GM18517 (cell line): ENCODE results near the gene GNAI3.
A peak's percentile ranks its signal among the peaks of the same experiment; 100 is the strongest.

Source experiments
- ATAC-seq: cut with Tn5 transposase; IDR thresholded peaks from one replicate; pipeline ENCODE4 v1.9.1; 2021; ENCODE audit warnings: mild to moderate bottlenecking, moderate library complexity; ENCODE audit not compliant: unreplicated experiment

GNAI3 gene

GRCh38 chr1:109634771-109635750 is 86.6 kb downstream of the GNAI3 start:
- ATAC-seq = no peak

GRCh38 chr1:109635862-109636200 is 87.4 kb downstream of the GNAI3 start:
- no peak for ATAC-seq

- no peak for ATAC-seq
These were observed 88.0 kb downstream of the GNAI3 start for GRCh38 chr1:109636201-109636952.

- no peak for ATAC-seq
These were observed 89.0 kb downstream of the GNAI3 start for GRCh38 chr1:109637446-109637845.

- no peak for ATAC-seq
These were observed 90.8 kb downstream of the GNAI3 start for GRCh38 chr1:109639063-109639840.

GRCh38 chr1:109639841-109640184 is 91.4 kb downstream of the GNAI3 start:
- ATAC-seq = no peak

GRCh38 chr1:109640285-109640865 is 92.0 kb downstream of the GNAI3 start:
- peak; percentile 57 for ATAC-seq

GRCh38 chr1:109641078-109641740 is 92.8 kb downstream of the GNAI3 start:
- ATAC-seq = no peak

GRCh38 chr1:109641861-109642260 is 93.4 kb downstream of the GNAI3 start:
- no peak for ATAC-seq

- ATAC-seq = no peak
These were observed 94.2 kb downstream of the GNAI3 start for GRCh38 chr1:109642626-109643025.

GRCh38 chr1:109643385-109644230 is 95.2 kb downstream of the GNAI3 start:
- ATAC-seq = peak; percentile 73

GRCh38 chr1:109644670-109645069 is 96.3 kb downstream of the GNAI3 start:
- no peak for ATAC-seq

GRCh38 chr1:109649491-109649914 is 101.1 kb downstream of the GNAI3 start:
- ATAC-seq = no peak

- no peak for ATAC-seq
These were observed 102.2 kb downstream of the GNAI3 start for GRCh38 chr1:109650609-109651008.

GRCh38 chr1:109652402-109652801 is 104.0 kb downstream of the GNAI3 start:
- ATAC-seq = no peak

- ATAC-seq = no peak
These were observed 104.9 kb downstream of the GNAI3 start for GRCh38 chr1:109653306-109653705.

GRCh38 chr1:109654519-109654918 is 106.1 kb downstream of the GNAI3 start:
- no peak for ATAC-seq

- peak; percentile 77 for ATAC-seq
These were observed 107.5 kb downstream of the GNAI3 start, which contains the start of gene GSTM4 for GRCh38 chr1:109655615-109656519. Gene GSTM4, plus strand, starts transcription at chr1:109656099. Its CDS starts 291 bp downstream, at chr1:109656390.
